ENCODE measurements around the gene AGR3.

AGR3 gene

DNA sequence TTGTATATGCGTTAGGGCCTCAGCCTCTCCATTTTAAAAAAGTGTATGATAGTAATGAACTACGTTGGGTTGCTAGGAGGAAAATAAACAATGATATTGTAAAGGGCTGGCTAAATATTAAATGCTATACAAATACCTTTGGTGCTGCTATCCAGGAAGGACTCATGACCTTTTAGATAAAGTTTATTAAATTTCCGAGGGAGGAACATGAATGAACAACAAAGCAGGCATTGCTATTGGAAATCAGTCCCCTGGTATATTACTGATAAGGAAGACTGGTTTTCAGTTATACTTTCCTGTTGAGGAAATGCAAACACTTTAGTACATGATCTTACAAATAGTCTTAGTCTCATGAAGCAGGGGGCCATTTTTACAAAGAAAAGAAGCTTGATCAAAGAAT, 59.8 kb downstream of the AGR3 start:
- DNase-seq, result no peak

DNA sequence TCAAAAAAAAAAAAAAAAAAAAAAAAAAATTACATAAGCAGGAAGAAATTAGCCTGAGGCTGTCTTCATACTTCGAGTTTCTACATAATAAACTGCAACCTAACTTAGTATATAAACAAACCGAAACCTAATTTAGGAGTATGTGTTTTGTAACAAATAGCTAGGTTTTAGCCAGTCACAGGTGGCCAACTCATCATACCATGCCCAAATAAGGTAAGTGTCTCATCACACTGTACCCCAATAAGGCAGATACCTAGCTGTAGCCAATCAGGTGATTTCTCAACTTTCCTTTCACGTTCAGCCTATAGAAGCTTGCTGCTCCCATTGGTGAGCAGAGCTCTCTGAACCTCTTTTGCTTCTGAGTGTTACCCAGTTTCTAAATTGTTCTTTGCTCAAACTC, 63.1 kb downstream of the AGR3 start:
- DNase-seq, result no peak

DNA sequence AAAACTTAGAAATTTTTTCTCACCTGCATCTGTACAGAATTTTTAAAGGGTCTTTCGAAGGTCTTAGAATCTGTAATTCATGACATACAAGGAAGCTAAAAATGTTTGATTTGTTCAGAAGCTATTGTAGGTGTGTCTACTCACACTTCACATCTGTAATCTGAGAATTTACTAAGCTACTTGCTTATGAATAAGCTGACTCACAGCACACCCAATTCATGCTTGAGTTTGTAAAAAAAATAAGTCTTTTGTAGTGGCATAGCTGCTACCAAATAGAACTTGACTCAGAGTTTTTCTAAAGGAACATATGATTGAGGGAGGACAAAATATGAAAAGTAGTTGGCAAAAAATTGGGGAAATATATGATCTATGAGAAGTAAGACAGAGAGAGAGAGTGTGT, 64.2 kb downstream of the AGR3 start:
- no peak for DNase-seq

DNA sequence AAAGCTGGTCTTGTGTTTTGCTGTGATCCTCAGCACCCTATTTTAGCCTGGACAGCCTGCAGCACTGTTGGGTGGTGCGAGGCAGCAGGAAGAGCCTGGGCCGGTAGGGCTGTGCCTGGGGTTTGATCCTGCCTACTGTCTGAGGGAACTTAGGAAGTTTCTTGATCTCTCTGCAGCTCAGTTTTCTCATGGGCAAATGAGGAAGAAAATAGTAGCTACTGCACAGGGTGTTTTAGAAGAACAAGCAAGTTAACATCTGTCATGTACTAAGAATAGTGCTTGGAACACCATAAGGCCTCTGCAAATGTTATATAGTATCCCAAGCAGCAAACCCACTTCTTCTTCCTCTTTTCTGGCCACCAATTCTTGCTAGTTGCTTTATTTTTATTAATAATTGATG, 65.0 kb downstream of the AGR3 start:
- DNase-seq, result no peak

DNA sequence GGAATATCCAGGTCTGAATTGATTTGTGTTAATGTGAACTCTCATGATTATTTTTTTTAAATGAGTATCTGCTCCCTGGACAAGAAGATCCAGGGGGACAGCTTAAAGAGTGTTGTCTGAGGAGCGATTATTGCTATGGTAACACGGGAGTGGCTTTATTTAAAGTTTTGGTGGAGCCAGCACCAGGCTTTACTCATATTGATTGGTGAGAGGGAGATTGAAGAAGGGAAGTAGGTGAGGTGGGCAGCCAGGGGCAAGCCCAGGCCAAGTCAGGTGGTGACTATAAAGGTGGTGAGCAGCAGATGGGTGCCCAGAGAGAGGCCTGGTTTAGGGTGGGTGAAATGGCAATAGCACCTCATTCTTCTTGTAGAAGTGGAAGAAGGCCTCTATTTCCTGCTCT, 66.8 kb downstream of the AGR3 start:
- DNase-seq, result no peak

DNA sequence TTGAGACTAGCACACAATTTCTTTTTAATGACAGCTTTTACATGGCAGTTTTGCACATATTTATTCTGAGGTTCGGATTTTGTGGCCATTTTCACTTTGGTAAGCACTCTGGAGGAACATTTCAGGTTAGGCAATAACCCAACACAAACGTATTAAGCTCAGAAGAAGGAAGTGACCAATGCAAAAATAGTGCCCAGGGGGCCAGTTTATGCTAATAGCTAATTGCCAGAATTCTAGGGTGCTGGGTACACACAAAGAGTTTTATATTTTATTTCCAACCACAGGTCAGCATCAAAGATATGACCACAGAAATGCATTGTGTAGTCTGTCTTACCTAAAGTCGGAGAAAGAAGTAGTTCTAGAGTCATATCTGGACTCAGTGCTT, 68.6 kb downstream of the AGR3 start:
- DNase-seq, result no peak

DNA sequence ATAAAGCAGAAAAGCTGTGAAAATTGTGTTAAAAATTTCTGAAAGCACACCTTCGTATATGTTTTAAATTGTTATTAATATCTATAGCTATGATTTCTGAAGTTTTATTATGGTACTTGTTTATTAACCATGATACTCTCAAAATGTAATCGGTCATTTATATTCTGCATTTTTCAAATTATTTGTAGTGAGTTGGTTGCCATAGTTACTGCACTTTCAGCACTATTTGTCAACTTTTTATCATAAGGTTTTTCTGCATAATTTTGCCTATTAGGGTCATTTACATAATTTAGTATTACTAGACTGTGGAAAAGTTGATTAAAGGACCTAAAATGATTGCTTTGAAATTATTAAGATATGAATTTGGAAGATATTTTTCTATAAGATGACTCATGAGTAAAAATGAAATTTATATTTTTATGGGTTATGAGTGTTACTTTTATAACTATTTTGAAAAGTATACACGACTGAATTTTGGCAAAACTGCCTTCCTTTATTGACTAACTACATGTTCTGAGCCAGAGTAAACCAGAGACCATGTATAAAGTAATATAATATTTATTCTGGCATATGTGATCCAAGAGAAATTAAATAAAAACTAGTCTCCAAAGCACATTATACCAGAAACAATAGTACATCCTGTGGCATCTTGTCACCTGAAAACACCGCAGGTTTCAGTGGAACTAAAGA, 69.1 kb downstream of the AGR3 start:
- DNase-seq, result no peak

DNA sequence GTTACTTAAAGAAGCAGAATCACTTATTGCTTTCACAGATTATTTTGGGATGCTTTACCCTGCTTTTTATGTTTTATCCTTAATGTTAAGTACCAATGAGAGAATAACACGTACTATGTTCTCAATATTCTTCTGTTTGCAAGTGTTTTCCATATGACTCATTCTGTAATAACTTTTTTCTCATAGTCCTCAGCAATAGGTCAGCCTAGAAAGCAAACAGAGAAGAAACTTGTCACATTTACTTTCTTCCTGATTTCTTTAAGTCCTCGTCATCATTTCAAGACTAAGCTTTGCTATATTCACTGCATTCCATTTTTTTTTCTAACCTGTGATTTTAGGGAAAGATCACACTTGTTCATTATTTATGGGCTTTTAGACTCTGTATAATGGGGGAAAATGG, 70.2 kb downstream of the AGR3 start:
- no peak for DNase-seq

DNA sequence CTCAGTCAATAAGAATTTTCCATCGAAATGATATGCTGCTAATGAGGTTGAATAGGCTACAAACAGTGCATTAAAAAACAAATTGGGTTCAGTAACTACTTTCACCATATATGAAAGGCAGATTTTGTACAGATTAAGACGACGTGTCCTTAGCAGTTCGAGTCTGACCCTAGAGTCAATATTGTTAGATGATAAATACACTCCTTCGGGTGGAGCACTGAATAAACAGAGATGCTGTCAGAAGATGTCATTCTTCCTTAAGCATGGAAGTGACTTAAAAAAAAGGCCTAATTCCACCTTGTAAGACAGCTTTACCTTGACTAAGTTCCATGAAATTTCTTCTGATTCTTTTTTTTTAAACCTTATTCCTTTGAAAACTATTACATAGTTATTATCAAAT, 71.2 kb downstream of the AGR3 start:
- no peak for DNase-seq

DNA sequence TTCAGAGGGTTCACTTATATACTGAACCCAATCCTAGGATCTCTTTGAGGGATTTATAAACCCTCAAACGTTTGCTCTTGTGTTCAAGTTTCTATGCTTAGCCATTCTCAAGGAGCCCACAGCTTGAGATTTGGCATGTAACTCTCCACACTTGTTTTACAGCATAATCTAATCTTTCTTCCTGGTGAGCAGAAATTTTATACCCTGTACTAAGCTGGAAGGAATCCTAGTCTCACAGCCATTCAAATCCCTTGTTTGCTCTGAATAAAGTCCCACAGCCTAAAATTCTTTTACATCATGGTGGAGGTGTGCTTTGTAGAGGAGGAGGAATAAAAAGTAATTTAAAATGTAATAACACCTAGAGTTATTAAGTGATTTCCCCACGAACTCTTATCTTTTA, 71.7 kb downstream of the AGR3 start:
- no peak for DNase-seq

Data from NCI-H1092 treated with DMSO at 0.1 percent for 48 hours (cell line).